Measurements from ENCODE around the gene NFE2L3.
A peak's percentile ranks its signal among the peaks of the same experiment; 100 is the strongest.

NFE2L3 gene, protein sequence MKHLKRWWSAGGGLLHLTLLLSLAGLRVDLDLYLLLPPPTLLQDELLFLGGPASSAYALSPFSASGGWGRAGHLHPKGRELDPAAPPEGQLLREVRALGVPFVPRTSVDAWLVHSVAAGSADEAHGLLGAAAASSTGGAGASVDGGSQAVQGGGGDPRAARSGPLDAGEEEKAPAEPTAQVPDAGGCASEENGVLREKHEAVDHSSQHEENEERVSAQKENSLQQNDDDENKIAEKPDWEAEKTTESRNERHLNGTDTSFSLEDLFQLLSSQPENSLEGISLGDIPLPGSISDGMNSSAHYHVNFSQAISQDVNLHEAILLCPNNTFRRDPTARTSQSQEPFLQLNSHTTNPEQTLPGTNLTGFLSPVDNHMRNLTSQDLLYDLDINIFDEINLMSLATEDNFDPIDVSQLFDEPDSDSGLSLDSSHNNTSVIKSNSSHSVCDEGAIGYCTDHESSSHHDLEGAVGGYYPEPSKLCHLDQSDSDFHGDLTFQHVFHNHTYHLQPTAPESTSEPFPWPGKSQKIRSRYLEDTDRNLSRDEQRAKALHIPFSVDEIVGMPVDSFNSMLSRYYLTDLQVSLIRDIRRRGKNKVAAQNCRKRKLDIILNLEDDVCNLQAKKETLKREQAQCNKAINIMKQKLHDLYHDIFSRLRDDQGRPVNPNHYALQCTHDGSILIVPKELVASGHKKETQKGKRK

DNA sequence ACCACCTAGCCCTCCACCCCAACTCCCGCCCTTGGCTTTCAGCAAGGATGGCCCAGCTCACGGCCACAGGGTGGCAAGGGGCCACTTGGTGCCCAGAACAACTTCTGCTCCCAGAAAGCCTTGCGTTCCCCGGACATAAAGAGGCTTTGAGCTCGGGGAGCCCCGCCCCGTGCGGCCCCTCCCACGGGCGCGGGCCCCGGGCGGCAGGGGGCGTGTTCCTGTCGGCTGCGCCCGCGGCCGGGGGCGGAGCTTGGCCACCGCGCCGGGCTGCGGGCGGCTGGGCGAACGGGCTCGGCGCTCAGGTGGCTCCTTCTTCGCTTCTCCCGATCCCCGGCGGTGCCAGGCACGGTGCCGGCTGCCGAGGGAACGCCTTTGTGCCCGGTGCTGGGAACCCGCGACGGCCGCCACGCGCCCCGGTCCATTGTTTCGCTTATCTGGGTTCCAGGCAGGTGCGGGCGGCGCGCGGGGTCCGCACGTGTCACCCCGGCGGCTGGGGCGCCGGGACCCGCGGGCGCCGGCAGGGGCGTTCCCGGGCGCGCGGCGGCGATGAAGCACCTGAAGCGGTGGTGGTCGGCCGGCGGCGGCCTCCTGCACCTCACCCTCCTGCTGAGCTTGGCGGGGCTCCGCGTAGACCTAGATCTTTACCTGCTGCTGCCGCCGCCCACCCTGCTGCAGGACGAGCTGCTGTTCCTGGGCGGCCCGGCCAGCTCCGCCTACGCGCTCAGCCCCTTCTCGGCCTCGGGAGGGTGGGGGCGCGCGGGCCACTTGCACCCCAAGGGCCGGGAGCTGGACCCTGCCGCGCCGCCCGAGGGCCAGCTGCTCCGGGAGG is at the start of gene NFE2L3:
TSS of gene NFE2L3 (plus strand) at position 246 of the 829 bp plus-strand sequence. CDS start at position 547, 301 bp downstream.
- Mint-ChIP-seq H3K9me3 (no peaks in the 10 kb centered on the region), H3K4me1 (peaks cover 24% of the 10 kb centered on the region), H3K4me3 (peak within 1 kb of the TSS; percentile 79 to 87 (median 85)), H3K27me3 (ENCODE audit: low read depth) (peaks cover 61% of the 10 kb centered on the region), H3K36me3 (ENCODE audit: low read depth) (no peaks in the 10 kb centered on the region), H3K27ac (peak within 1 kb of the TSS in 2 of 3 experiments; percentile 7 to 72)
- TF ChIP-seq, protein P1, sequence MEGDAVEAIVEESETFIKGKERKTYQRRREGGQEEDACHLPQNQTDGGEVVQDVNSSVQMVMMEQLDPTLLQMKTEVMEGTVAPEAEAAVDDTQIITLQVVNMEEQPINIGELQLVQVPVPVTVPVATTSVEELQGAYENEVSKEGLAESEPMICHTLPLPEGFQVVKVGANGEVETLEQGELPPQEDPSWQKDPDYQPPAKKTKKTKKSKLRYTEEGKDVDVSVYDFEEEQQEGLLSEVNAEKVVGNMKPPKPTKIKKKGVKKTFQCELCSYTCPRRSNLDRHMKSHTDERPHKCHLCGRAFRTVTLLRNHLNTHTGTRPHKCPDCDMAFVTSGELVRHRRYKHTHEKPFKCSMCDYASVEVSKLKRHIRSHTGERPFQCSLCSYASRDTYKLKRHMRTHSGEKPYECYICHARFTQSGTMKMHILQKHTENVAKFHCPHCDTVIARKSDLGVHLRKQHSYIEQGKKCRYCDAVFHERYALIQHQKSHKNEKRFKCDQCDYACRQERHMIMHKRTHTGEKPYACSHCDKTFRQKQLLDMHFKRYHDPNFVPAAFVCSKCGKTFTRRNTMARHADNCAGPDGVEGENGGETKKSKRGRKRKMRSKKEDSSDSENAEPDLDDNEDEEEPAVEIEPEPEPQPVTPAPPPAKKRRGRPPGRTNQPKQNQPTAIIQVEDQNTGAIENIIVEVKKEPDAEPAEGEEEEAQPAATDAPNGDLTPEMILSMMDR (IDR thresholded peaks at IDR 0.05; ENCODE audit: unreplicated experiment in 3 of 3), result no peak

DNA sequence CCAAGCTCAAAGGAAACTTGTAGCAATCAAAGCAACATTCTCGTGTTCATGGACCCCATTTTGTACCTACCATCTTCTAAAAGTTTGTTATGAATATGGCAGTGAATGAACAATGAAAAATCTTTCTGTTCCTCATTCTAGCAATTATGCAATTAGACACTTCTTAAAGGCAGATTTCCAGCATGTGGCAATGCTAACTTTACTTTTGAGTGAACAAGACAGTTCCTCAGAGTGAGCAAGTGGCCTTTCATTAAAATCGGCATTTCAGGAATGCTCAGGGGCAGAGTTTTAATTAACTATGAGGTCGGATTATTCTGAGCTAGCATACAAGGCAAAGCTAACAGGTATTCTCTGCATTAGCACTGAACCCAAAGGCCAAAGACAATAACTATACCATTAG is 48.4 kb upstream of the NFE2L3 start:
- Mint-ChIP-seq H3K9me3 (no peaks in the 10 kb centered on the region), H3K4me1 (peaks cover 15% of the 10 kb centered on the region), H3K27me3 (ENCODE audit: low read depth) (peaks cover 9% of the 10 kb centered on the region), H3K4me3 (peak overlapping the region in 1 of 3 experiments; percentile 17), H3K27ac (peak overlapping the region in 2 of 3 experiments; percentile 74 to 98), H3K36me3 (ENCODE audit: low read depth) (peaks cover 10% of the 10 kb centered on the region)
- TF ChIP-seq, protein P1 (IDR thresholded peaks at IDR 0.05; ENCODE audit: unreplicated experiment in 3 of 3), result no peak

DNA sequence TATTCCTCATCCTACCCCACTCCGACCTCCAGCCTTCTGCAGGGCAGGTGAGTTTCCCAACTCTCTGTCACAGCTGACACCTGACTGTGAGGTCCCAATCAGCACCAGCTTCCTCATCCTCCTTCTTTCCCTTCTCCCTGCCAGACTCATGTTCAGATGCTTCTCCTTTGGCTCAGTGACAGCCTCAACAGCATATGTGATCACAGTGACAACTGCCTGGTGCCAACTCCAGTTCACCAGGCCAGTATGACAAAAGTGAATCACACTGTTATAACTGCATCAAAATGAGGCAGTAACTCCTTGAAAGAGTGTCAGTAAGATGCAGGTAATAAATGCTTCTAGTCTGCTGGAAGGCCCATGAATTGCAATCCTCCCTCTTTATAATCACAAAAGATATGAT is 46.8 kb upstream of the NFE2L3 start:
- Mint-ChIP-seq H3K9me3 (no peaks in the 10 kb centered on the region), H3K4me1 (peaks cover 15% of the 10 kb centered on the region), H3K36me3 (ENCODE audit: low read depth) (peaks cover 10% of the 10 kb centered on the region), H3K27ac (peak overlapping the region in 2 of 3 experiments; percentile 51 to 64), H3K27me3 (ENCODE audit: low read depth) (peaks cover 5% of the 10 kb centered on the region), H3K4me3 (no peak overlapping the region)
- TF ChIP-seq, protein P1 (IDR thresholded peaks at IDR 0.05; ENCODE audit: unreplicated experiment in 3 of 3), result no peak

DNA sequence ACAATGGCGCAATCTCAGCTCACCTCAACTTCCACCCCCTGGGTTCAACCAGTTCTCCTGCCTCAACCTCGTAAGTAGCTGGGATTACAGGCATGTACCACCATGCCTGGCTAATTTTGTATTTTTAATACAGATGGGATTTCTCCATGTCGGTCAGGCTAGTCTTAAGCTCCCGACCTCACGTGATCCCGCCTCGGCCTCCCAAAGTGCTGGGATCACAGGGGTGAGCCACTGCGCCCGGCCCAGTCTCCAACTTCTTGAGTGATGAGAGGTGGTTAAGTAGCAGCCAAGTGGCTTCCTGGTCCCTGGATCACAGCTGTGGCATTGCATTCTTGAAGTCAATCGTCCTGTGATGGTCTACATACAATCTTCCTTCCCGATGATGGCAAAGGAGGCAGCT is 46.1 kb upstream of the NFE2L3 start:
- Mint-ChIP-seq H3K4me1 (peaks cover 13% of the 10 kb centered on the region), H3K27ac (peak overlapping the region in 1 of 3 experiments; percentile 37), H3K4me3 (no peak overlapping the region), H3K9me3 (no peaks in the 10 kb centered on the region), H3K27me3 (ENCODE audit: low read depth) (peaks cover 5% of the 10 kb centered on the region), H3K36me3 (ENCODE audit: low read depth) (peaks cover 10% of the 10 kb centered on the region)
- TF ChIP-seq, protein P1 (IDR thresholded peaks at IDR 0.05; ENCODE audit: unreplicated experiment in 3 of 3), result no peak

DNA sequence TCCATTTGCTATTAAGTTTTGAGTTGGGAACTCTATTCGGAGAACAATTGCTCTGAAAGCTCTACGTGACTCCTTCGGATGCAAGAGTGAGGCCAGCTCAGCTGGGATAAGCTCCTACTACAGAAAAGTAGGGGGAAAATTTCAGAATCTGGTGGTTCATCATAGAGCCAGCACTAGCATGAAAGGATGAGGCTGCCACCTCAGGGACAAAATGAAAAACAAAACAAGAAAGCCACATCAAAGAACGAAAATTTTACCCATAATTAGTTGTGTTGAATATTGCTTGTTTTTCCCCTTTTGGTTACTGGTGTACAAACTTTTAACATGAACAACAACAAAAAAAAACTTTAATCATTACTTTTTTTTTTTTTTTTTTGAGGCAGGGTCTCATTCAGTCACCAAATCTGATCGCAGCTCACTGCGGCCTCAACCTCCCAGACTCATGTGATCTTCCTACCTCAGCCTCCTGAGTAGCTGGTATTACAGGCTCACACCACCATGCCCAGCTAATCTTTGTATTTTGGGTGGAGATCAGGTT is 39.7 kb upstream of the NFE2L3 start:
- Mint-ChIP-seq H3K4me3 (no peak overlapping the region), H3K36me3 (ENCODE audit: low read depth) (peaks cover 7% of the 10 kb centered on the region), H3K9me3 (peaks cover 3% of the 10 kb centered on the region), H3K27ac (no peak overlapping the region), H3K27me3 (ENCODE audit: low read depth) (peaks cover 3% of the 10 kb centered on the region), H3K4me1 (no peaks in the 10 kb centered on the region)
- TF ChIP-seq, protein P1 (IDR thresholded peaks at IDR 0.05; ENCODE audit: unreplicated experiment in 3 of 3), result no peak
